SKM-1 (cell line): ENCODE measurements around the gene P2RY13.

ENCODE experiments used
- DNase-seq: peaks from one replicate; lab custom pipeline; 2025; ENCODE audit not compliant: unreplicated experiment; lab: John Stamatoyannopoulos, UW

Gene P2RY13

GRCh38 chr3:151329363-151329762 lies at the start of gene P2RY13:
TSS of gene P2RY13 (minus strand) at chr3:151329549. CDS start at chr3:151329528, 21 bp downstream.
- peak; percentile 22 for DNase-seq

DNA sequence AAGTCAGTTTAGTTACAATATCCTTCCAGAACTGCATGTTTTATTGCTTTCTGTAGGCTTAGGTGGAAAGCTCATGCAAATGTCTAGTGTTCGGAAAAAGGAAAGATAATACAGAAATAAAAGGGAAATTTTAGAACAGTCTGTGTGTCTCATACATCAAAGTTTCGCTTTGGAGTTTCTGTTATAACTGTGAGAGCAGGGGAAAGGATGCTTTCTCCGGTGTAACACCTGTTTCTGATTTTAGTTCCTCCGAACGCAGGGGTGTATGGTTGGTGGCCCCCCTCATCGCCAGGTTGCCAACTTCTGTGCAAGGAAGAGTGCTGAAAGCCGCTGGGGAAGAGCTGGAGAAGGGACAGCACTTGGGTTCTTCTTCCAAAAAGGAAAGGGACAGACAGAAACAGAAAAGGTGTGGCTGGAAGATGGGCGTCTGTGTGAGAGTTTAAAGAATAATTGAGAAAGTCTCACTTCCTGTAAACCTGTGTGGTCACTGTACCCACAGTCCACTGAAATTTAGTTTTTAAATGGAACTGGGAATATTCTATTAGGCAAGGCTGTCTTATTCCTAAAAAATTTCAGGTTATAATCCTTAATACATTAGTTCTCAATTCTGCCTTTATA lies 48.5 kb upstream of the P2RY13 start:
- DNase-seq, result no peak

GRCh38 chr3:151372063-151372820 lies 42.9 kb upstream of the P2RY13 start:
- DNase-seq, result no peak

GRCh38 chr3:151371526-151371925 lies 42.2 kb upstream of the P2RY13 start:
- no peak for DNase-seq

GRCh38 chr3:151367448-151367847 lies 38.1 kb upstream of the P2RY13 start:
- DNase-seq, result no peak

DNA sequence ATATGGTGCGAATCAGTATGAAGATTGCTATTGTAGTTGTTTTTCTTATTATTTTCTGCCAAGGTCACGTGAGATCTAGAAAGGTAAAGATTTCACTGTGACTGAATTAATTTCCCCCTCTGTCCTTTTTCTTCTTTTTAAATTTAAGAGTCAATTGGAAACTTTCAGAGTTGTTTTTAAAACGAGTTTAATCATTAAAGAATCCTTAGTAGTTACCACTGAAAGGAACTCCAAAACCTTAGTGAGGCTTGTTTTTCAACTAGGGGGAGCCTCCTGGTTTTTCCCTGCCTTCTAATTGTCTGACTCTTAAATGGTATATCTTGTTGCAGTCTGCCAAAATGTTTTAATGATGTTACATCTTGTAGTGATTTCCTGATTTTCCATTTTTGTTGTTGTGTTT lies 37.6 kb upstream of the P2RY13 start:
- DNase-seq, result no peak

GRCh38 chr3:151362751-151363174 lies 33.4 kb upstream of the P2RY13 start:
- DNase-seq, result peak; percentile 18

- no peak for DNase-seq
These were observed 28.1 kb upstream of the P2RY13 start for GRCh38 chr3:151357463-151357850.

- DNase-seq, result no peak
These were observed 27.6 kb upstream of the P2RY13 start for GRCh38 chr3:151356794-151357462.

- no peak for DNase-seq
These were observed 22.3 kb upstream of the P2RY13 start for GRCh38 chr3:151351648-151352047.

DNA sequence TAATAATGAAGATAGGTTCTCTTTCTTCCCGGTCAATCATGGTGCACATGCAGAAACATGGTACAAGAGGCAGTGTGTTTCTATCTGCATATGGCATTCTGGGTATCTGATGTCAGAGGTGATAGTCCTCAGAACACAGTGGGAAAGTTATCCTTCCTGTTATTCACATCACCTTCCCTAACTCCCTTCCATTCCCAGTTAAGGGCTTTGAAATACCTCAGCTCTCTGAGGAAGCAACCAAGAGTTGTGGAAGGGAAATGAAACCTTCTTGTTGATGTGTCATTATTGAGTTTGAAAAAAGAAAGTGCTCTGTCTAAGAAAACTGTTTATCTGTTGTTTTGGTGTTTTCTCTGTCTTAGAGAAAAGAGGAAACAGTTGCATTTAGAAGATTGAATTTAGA lies 21.9 kb upstream of the P2RY13 start:
- DNase-seq, result no peak

DNA sequence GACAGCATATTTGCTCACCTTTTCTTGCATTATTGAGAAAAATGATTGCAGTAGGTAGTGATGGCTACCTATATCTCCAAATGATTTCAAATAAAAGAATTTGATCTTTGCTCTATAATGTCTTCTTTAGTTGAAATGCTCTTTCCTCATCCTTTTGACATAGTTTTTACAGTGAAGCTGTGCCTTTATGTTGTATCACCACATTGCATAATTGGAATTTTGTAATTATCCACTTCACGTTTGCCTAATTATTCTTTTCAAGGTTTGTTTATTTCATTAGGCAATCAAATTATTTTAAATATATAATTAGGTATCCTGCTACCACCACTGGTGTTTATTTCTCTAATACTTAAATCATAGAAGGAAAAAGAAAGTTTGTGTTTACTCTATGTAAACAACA lies 21.3 kb upstream of the P2RY13 start:
- no peak for DNase-seq

GRCh38 chr3:151347432-151347831 lies 18.1 kb upstream of the P2RY13 start:
- peak; percentile 98 for DNase-seq

- peak; percentile 89 for DNase-seq
These were observed 16.9 kb upstream of the P2RY13 start for GRCh38 chr3:151346292-151346691.

GRCh38 chr3:151345859-151346258 lies 16.5 kb upstream of the P2RY13 start:
- no peak for DNase-seq

- no peak for DNase-seq
These were observed 2.3 kb upstream of the P2RY13 start for GRCh38 chr3:151331696-151332095.

DNA sequence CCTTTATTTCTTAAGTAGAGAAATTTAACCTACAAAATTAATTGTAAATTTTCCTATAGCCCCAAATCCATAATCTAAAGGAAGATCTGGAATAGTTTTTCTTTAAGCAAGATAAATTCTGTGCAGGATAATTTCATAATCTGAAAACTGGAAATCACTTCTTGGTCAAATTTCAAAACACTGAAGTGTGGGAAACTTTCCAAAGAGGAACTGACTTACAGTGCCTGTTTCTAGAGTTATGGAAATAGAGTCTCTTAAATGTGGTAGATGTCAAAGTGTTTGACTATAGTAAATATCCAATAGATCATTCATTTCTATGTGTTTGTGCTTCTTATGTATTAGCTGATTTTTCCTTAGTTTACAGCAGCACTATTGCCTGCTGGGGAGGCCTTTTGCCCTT lies 1.6 kb upstream of the P2RY13 start:
- DNase-seq, result peak; percentile 58

DNA sequence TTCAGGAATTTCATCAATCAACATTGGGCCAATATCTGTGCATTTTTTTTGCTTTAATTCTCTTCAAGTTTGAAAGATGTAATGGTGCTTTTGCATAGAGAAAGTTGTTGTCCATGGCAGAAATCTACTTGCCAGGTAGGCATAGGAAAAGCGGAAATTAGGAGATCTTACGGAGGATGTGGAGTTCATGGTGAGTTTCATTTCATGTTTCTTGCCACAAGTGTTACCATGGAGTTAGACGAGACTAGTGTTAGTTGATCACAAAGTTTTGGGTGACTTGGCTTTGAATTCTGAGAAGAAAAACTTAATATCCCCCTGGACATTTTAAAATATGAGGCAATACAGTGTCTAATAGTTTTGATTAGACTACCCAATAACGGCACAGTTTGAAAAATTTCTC lies 1.0 kb upstream of the P2RY13 start:
- no peak for DNase-seq

- peak; percentile 43 for DNase-seq
These were observed 902 bp downstream of the P2RY13 start for GRCh38 chr3:151328298-151328995.

GRCh38 chr3:151327571-151328198 lies 1.7 kb downstream of the P2RY13 start:
- DNase-seq, result no peak

DNA sequence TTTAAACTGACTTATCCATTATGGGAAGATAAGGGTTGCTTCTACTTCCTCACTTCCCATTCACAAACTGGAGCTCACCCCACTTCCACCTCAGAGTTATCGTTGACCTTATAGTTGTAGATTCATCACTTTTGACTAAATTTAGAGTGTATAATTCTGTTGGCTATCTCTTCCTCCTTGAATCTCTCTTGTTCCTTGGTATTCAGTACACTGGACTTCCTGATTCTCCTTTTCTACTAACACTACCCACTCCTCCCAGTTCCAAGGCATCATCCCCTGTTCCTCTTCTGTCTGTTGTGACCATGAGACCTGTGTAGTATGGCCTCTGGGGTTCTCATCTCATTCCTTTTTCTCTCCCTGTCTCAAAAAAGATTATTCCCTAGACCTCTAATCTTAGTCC lies 6.8 kb downstream of the P2RY13 start:
- no peak for DNase-seq
